ENCODE data around the gene B3GALT5. TPM values are rescaled to one million over a fixed set of nuclear protein-coding genes. Genes with fewer than 3 reads are reported as not detected.

Gene B3GALT5
- polyA plus RNA-seq, 1 donor (not counting 4 experiments of a cell fraction or from before 2014, with no cell fraction given): not detected

GRCh38 chr21:39631842-39632562, 19.3 kb downstream of the B3GALT5 start:
- Histone ChIP-seq H2AFZ (ENCODE audit: control insufficient read depth, low read length) (no peak overlapping the region), H3K9ac (ENCODE audit: control insufficient read depth, extremely low read depth, insufficient read depth, low read length) (no peak overlapping the region), H4K20me1 (ENCODE audit: control insufficient read depth, extremely low read depth, insufficient read depth, low read length) (no peaks in the 10 kb centered on the region), H3K27ac (ENCODE audit: control insufficient read depth, insufficient read depth, low read length) (no peak overlapping the region), H3K79me2 (ENCODE audit: control insufficient read depth, insufficient read depth, low read length) (no peaks in the 10 kb centered on the region), H3K27me3 (ENCODE audit: control insufficient read depth, extremely low read depth, insufficient read depth, low read length) (no peaks in the 10 kb centered on the region), H3K4me2 (ENCODE audit: control insufficient read depth, extremely low read depth, insufficient read depth, low read depth, low read length) (no peak overlapping the region), H3K9me3 (ENCODE audit: control insufficient read depth, low read depth, low read length) (peaks cover 6% of the 10 kb centered on the region), H3K4me1 (ENCODE audit: control insufficient read depth, extremely low read depth, insufficient read depth, low read length) (no peaks in the 10 kb centered on the region), H3K36me3 (ENCODE audit: control insufficient read depth in 2 of 2, extremely low read depth in 1 of 2, insufficient read depth in 2 of 2, low read length in 2 of 2) (no peaks in the 10 kb centered on the region), H3K4me3 (ENCODE audit: control insufficient read depth in 2 of 3, extremely low read depth in 1 of 3, insufficient read depth in 2 of 3, low read depth in 1 of 3, low read length in 3 of 3) (no peak overlapping the region), H3K9me1 (ENCODE audit: control insufficient read depth, extremely low read depth, insufficient read depth, low read length) (no peaks in the 10 kb centered on the region)
- DNase-seq (ENCODE audit: low read depth, low spot score) (no peak), FAIRE-seq (no peak)
- TF ChIP-seq EZH2 (IDR thresholded peaks at IDR 0.05; ENCODE audit: low read length): no peak
- TF ChIP-seq, protein P1, sequence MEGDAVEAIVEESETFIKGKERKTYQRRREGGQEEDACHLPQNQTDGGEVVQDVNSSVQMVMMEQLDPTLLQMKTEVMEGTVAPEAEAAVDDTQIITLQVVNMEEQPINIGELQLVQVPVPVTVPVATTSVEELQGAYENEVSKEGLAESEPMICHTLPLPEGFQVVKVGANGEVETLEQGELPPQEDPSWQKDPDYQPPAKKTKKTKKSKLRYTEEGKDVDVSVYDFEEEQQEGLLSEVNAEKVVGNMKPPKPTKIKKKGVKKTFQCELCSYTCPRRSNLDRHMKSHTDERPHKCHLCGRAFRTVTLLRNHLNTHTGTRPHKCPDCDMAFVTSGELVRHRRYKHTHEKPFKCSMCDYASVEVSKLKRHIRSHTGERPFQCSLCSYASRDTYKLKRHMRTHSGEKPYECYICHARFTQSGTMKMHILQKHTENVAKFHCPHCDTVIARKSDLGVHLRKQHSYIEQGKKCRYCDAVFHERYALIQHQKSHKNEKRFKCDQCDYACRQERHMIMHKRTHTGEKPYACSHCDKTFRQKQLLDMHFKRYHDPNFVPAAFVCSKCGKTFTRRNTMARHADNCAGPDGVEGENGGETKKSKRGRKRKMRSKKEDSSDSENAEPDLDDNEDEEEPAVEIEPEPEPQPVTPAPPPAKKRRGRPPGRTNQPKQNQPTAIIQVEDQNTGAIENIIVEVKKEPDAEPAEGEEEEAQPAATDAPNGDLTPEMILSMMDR (optimal IDR thresholded peaks at IDR 0.05 in 1 of 3, IDR thresholded peaks at IDR 0.05 in 1 of 3, conservative IDR thresholded peaks at IDR 0.05 in 1 of 3; ENCODE audit: extremely low read depth in 1 of 3, insufficient read depth in 2 of 3, low read length in 3 of 3): no peak
- dilution Hi-C loops (cut with MboI; ENCODE audit: extremely low pct_ligation_motif_present, low sequenced_read_pairs): no loop called here

DNA sequence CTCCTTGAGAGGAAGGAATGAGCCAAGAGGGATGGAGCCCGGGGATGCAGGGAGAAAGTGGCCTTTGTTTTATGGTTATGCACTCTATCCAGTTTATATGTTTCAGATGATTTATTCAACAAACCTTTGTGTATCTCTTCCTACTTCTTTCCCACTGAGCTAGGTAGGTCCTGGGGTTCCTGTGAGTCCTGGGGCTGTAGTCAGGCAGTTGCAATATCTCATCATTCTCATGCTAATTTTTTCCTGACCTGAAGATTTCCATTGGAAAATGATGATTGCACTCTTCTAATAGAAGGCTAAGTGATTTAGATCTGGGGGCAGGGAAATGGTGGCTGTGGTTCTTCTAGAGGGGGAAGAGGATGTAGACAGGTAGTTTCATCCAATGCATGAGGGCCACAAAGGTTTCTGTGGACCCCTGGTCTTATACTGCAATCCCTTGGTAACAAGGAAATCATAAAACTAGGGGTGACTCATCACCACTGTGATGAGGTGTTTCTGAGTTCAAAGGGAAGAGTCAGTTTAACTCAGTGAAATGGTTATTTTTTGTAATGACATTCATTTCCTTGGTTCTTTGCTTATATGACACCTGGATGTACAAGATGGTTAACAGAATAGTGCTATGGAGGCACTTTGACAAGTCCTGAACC, 20.2 kb downstream of the B3GALT5 start:
- H3K9me3 ChIP-seq (ENCODE audit: control insufficient read depth, low read depth, low read length): peaks cover 8% of the 10 kb centered on the region
- no peaks in the 10 kb centered on the region for H3K27me3 ChIP-seq (ENCODE audit: control insufficient read depth, extremely low read depth, insufficient read depth, low read length)
- FAIRE-seq: no peak
- dilution Hi-C loops (cut with MboI; ENCODE audit: extremely low pct_ligation_motif_present, low sequenced_read_pairs): no loop called here
- no peak for DNase-seq (ENCODE audit: low read depth, low spot score)
- H3K4me2 ChIP-seq (ENCODE audit: control insufficient read depth, extremely low read depth, insufficient read depth, low read depth, low read length): no peak overlapping the region
- no peak overlapping the region for H3K9ac ChIP-seq (ENCODE audit: control insufficient read depth, extremely low read depth, insufficient read depth, low read length)
- H2AFZ ChIP-seq (ENCODE audit: control insufficient read depth, low read length): no peak overlapping the region
- H3K36me3 ChIP-seq (ENCODE audit: control insufficient read depth in 2 of 2, extremely low read depth in 1 of 2, insufficient read depth in 2 of 2, low read length in 2 of 2): no peaks in the 10 kb centered on the region
- TF ChIP-seq, protein P1 (optimal IDR thresholded peaks at IDR 0.05 in 1 of 3, IDR thresholded peaks at IDR 0.05 in 1 of 3, conservative IDR thresholded peaks at IDR 0.05 in 1 of 3; ENCODE audit: extremely low read depth in 1 of 3, insufficient read depth in 2 of 3, low read length in 3 of 3): no peak
- no peak for TF ChIP-seq EZH2 (IDR thresholded peaks at IDR 0.05; ENCODE audit: low read length)
- H3K9me1 ChIP-seq (ENCODE audit: control insufficient read depth, extremely low read depth, insufficient read depth, low read length): no peaks in the 10 kb centered on the region
- H4K20me1 ChIP-seq (ENCODE audit: control insufficient read depth, extremely low read depth, insufficient read depth, low read length): no peaks in the 10 kb centered on the region
- H3K4me3 ChIP-seq (ENCODE audit: control insufficient read depth in 2 of 3, extremely low read depth in 1 of 3, insufficient read depth in 2 of 3, low read depth in 1 of 3, low read length in 3 of 3): no peak overlapping the region
- no peak overlapping the region for H3K27ac ChIP-seq (ENCODE audit: control insufficient read depth, insufficient read depth, low read length)
- no peaks in the 10 kb centered on the region for H3K79me2 ChIP-seq (ENCODE audit: control insufficient read depth, insufficient read depth, low read length)
- H3K4me1 ChIP-seq (ENCODE audit: control insufficient read depth, extremely low read depth, insufficient read depth, low read length): no peaks in the 10 kb centered on the region
